Adrenal gland (tissue), 5 donors: ENCODE data around the gene ALKAL2.
A peak's percentile ranks its signal among the peaks of the same experiment; 100 is the strongest.

Source experiments
- CTCF ChIP-seq, 6 experiments: fragments of 450-650 bp in 4 of 6; fragments of 200-600 bp in 2 of 6; sonication (generic) in 1 of 6; IDR thresholded peaks; 1 replicate in 5 of 6; 2 replicates in 1 of 6; pipeline versions ENCODE4 v1.5.1 to v1.8.0; 2016 to 2021; ENCODE audit warnings: antibody characterized with exemption in 6 of 6, mild to moderate bottlenecking in 2 of 6, moderate library complexity in 1 of 6
- POLR2A ChIP-seq, 2 donors: fragments of 450-650 bp; IDR thresholded peaks; one replicate each; pipeline ENCODE4 v1.6.1; 2017; ENCODE audit warnings: antibody characterized with exemption in 2 of 2, mild to moderate bottlenecking in 2 of 2, moderate library complexity in 1 of 2
- donor health status: DM: no; HTN: no; CAD: no.

- TF ChIP-seq CTCF (IDR thresholded peaks at IDR 0.05): peak; percentile 59 to 86 (median 84)
- no peak for TF ChIP-seq POLR2A (IDR thresholded peaks at IDR 0.05)
Measured at GRCh38 chr2:290090-290722, 2.3 kb upstream of the ALKAL2 start.
